SJCRH30 (cell line): ENCODE data around the gene SV2B. TPM values are rescaled to one million over a fixed set of nuclear protein-coding genes. Genes with fewer than 3 reads are reported as not detected.

Source experiments
- DNase-seq, 2 experiments: peaks; one replicate each; pipeline ENCODE4 v3.0.0-alpha.2; 2015 to 2020
- H3K27ac ChIP-seq: fragments of 250-450 bp; sonication (Bioruptor Pico); 2 replicates; pipeline ENCODE4 v1.5.1; 2020; ENCODE audit warnings: mild to moderate bottlenecking, moderate library complexity
- H3K27me3 ChIP-seq: fragments of 250-450 bp; sonication (Bioruptor Pico); 2 replicates; pipeline ENCODE4 v1.5.1; 2020; ENCODE audit warnings: mild to moderate bottlenecking, moderate library complexity
- H3K36me3 ChIP-seq: fragments of 250-450 bp; sonication (Bioruptor Pico); 2 replicates; pipeline ENCODE4 v1.5.1; 2020; ENCODE audit warnings: mild to moderate bottlenecking, moderate library complexity
- H3K4me1 ChIP-seq: fragments of 250-450 bp; sonication (Bioruptor Pico); 2 replicates; pipeline ENCODE4 v1.5.1; 2020; ENCODE audit warnings: mild to moderate bottlenecking, moderate library complexity
- H3K4me3 ChIP-seq: fragments of 250-450 bp; sonication (Bioruptor Pico); 2 replicates; pipeline ENCODE4 v1.5.1; 2020; ENCODE audit warnings: mild to moderate bottlenecking, moderate library complexity
- H3K9me3 ChIP-seq: fragments of 250-450 bp; sonication (Bioruptor Pico); replicated peaks from 2 replicates; pipeline ENCODE4 v1.5.1; 2020; ENCODE audit warnings: mild to moderate bottlenecking, moderate library complexity
- total RNA-seq: library from RNA; depleted of rRNA; stranded (reverse); fragments of >200 nt; shearing (Covaris generic); gene quantifications from 2 replicates; pipeline ENCODE4 v1.2.3, GENCODE V29; 2014

The SV2B gene
- total RNA-seq, 1 experiment from 2014 or later, result not detected

DNA sequence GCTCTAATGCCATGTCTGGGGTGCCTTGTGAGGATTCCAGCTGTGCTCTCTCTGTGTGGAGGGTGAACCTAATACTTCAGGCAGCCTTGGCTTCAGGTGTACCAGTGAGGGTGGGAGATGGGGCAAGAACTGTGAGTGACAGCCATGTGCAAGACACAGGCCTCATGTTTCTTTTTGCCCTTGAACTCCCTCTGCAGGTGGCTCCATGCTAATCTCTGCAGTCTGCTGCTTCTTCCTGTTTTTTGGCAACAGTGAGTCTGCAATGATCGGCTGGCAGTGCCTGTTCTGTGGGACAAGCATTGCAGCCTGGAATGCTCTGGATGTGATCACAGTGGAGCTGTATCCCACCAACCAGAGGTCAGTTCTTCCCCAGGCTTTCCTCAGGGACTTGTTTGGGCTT lies 189.3 kb downstream of the SV2B start:
- Histone ChIP-seq H3K9me3 (no peaks in the 10 kb centered on the region), H3K4me3 (no peak overlapping the region), H3K27ac (no peak overlapping the region), H3K36me3 (no peaks in the 10 kb centered on the region), H3K27me3 (peaks cover 26% of the 10 kb centered on the region), H3K4me1 (no peaks in the 10 kb centered on the region)
- DNase-seq, result no peak

DNA sequence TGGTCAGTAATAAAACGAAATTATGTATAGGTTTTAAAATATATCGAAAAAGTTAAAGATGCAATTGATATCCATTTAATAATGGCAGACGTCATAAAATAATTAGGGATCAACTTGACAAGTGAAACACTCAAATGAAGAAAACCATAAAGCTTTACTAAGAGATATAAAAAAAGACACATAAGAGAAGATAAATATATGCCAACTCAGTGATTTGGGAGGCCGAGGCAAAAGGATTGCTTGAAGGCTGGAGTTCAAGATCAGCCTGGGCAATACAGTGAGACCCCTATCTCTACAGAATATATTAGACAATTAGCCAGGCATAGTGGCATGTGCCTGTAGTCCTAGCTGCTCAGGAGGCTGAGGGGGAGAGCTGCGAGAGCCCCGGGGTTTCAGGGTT lies 190.5 kb downstream of the SV2B start:
- Histone ChIP-seq H3K4me3 (no peak overlapping the region), H3K9me3 (no peaks in the 10 kb centered on the region), H3K27me3 (peaks cover 33% of the 10 kb centered on the region), H3K36me3 (no peaks in the 10 kb centered on the region), H3K27ac (no peak overlapping the region), H3K4me1 (no peaks in the 10 kb centered on the region)
- DNase-seq, result no peak

DNA sequence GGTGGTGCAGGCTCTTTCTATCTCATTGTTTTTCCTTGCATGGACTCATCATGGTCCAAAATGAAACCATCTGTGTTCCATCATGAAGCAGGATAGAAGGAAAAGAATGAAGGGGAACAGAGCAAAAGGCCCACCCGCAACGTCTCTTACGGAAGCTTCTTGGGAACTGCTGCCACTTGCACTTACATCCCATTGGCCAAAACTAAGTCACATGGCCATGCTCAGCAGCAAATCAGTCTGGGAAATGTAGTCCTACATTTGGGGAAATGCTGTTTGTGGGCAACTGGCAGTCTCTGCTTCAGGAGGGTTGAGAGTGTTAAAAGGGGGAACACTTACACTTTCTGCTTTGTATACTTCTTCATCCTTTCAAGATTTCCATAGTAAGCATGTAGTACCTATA lies 191.6 kb downstream of the SV2B start:
- Histone ChIP-seq H3K36me3 (no peaks in the 10 kb centered on the region), H3K9me3 (no peaks in the 10 kb centered on the region), H3K27ac (no peak overlapping the region), H3K4me3 (no peak overlapping the region), H3K27me3 (peaks cover 26% of the 10 kb centered on the region), H3K4me1 (no peaks in the 10 kb centered on the region)
- peak; percentile 9 to 30 for DNase-seq

DNA sequence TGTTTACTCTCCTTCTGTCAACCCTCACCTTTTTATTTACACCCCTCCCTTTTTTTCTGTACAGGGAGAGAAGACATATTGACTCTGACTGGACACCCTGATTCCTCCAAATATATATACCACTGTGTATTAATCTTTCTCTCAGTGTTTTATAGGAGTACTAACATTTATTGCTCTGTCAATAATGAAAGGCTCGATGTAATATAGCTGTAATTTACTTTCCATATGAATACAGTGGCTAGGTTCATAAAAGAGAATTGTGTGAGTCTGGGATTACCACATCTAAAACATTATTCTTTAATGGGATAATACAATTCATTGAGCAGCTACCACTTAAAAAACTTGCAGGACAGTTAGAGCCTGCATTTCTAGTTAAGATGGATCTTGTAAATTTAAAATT lies 194.3 kb downstream of the SV2B start:
- Histone ChIP-seq H3K9me3 (no peaks in the 10 kb centered on the region), H3K36me3 (no peaks in the 10 kb centered on the region), H3K27ac (no peak overlapping the region), H3K4me1 (no peaks in the 10 kb centered on the region), H3K4me3 (no peak overlapping the region), H3K27me3 (peaks cover 17% of the 10 kb centered on the region; the same call in 1 of the 2 replicates)
- no peak for DNase-seq

DNA sequence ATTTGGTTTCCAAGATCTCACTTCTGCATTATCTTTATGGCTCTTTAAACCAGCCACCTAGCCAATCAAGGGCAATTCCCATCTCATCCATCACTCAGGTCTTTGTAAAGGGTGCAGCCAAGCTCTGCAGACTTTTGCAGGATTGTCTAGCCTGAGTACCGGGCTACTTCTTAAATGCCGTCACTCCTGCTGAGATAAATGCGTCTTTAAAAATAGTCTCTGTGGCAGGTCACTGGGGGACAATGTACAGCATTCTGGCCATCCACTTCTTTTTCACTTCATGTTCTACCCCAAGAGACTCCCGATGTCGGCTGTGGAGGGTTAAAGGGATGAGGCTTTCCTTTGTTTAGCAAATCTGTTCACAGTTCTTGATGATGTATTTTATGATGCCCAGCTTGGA lies 194.7 kb downstream of the SV2B start:
- Histone ChIP-seq H3K4me1 (no peaks in the 10 kb centered on the region), H3K4me3 (no peak overlapping the region), H3K36me3 (no peaks in the 10 kb centered on the region), H3K27ac (no peak overlapping the region), H3K27me3 (peaks cover 20% of the 10 kb centered on the region; the same call in 1 of the 2 replicates), H3K9me3 (no peaks in the 10 kb centered on the region)
- DNase-seq, result no peak

DNA sequence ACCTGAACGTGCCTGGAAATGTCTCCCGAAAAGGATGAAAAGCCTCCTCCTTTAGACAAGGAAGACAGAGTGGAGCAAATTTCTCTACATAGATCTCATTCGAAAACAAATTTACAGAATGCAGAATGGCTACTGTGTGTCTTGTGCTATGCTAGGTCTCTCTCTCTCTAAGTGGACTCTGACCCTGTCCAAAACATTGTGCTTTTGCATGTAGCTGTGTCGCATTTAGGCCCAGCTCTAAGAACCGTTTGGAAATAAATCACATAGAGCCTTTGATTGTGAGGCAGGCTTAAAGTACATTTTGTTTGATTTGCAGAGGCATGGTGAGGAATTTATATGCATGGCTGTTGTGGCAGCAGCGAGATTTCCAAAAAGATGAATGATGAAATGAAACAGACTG lies 198.0 kb downstream of the SV2B start:
- H3K36me3 ChIP-seq, result no peaks in the 10 kb centered on the region
- H3K27me3 ChIP-seq, result peaks cover 22% of the 10 kb centered on the region
- H3K4me3 ChIP-seq, result no peak overlapping the region
- no peaks in the 10 kb centered on the region for H3K4me1 ChIP-seq
- no peak for DNase-seq
- no peaks in the 10 kb centered on the region for H3K9me3 ChIP-seq
- no peak overlapping the region for H3K27ac ChIP-seq

DNA sequence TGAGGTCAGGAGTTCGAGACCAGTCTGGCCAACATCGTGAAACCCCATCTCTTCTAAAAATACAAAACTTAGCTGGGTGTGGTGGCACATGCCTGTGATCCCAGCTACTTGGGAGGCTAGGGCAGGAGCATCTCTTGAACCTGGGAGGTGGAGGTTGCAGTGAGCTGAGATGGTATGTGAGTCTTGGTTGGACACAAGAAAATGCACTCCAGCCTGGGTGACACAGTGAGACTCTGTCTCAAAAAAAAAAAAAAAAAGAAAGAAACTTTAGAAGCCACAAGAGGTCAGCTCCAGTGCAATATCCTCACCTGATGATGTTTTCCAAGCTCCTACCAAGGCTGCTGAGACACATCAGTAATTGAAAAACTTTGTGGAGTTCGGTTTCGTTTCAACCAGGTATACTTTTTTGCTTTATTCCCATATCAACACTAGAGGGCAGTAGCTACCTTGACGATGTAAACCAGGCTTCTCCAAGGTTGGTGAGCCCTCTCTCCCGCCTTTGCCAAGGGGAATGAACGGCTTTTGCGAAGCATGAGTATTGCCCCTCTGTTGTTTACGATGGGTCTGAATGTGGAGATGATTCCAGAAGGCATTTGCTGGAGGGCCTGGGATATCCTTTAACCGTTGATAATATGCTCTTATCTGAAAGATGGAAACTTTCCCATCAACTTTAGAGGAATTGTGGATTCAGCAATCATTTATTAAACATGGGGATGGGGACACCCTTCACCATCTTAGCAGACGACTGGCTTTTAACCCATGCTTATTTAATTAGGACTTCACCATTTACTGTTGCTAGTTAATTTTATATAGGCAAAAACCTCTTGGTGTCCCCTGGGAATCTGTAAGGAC lies 202.8 kb downstream of the SV2B start:
- peak; percentile 33 to 75 for DNase-seq
- H3K4me3 ChIP-seq, result no peak overlapping the region
- H3K9me3 ChIP-seq, result no peaks in the 10 kb centered on the region
- H3K4me1 ChIP-seq, result no peaks in the 10 kb centered on the region; the same call in 1 of the 2 replicates
- peaks cover 13% of the 10 kb centered on the region for H3K27me3 ChIP-seq
- H3K27ac ChIP-seq, result no peak overlapping the region
- H3K36me3 ChIP-seq, result no peaks in the 10 kb centered on the region

DNA sequence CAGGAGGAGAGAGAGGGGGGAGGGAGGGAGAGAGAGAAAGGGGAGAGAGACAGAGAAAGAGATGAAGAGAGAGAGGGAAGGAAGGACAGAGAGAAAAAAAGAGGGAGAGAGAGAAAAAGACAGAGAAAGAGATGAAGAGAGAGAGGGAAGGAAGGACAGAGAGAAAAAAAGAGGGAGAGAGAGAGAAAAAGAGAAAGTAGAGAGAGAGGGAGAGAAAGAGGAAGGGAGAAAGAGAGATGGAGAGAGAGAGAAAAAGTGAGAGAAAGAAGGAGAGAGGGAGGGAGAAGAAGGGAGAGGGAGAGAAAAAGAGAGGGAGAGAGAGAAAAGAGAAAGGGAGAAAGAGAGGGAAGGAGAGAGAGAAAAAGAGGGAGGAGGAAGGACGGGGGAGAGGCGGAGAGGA lies 204.2 kb downstream of the SV2B start:
- no peaks in the 10 kb centered on the region for H3K9me3 ChIP-seq
- H3K4me1 ChIP-seq, result no peaks in the 10 kb centered on the region; the same call in 1 of the 2 replicates
- H3K27me3 ChIP-seq, result peaks cover 18% of the 10 kb centered on the region
- no peak overlapping the region for H3K4me3 ChIP-seq
- H3K36me3 ChIP-seq, result no peaks in the 10 kb centered on the region
- DNase-seq, result no peak
- H3K27ac ChIP-seq, result no peak overlapping the region

DNA sequence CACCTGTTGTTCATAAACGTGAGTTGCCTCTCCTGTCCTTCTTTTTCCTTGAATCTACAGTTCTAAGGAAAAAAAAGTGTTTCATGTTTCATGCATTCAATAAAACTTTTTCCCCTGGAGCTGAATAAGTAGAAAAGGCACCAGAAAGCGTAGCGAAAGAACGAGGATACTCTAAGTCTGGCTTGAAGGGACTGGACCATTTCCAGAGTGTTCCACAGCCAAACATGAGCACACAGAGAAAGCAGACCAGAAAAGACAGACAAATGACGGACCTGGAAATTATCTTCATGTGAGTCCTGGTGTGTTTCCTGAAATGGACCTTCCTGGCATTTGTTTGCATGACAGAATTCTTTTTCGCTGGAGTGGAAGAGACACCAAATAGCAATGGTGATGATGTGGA lies 204.7 kb downstream of the SV2B start:
- H3K27me3 ChIP-seq, result peaks cover 13% of the 10 kb centered on the region
- no peak for DNase-seq
- H3K27ac ChIP-seq, result no peak overlapping the region
- H3K9me3 ChIP-seq, result no peaks in the 10 kb centered on the region
- H3K36me3 ChIP-seq, result no peaks in the 10 kb centered on the region
- H3K4me3 ChIP-seq, result no peak overlapping the region
- H3K4me1 ChIP-seq, result no peaks in the 10 kb centered on the region; the same call in 1 of the 2 replicates

DNA sequence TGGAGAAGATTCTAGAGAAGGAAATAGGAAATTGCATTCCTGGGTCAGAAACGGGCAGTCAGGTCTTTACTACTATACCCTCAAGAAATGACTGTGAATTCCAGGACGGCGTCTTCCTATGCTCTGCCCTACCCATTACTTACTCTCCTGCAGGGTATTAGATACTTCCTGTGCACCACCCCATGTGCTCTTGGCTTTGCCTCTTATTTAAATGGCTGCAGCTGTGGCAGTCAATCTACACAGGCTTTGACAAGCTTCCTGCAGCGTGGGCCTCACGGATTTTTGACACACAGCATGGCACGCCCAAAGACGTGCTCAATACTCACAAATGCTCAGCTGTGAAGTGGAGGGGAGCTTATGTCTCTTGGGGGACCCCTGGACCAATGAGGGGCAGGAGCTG lies 206.1 kb downstream of the SV2B start:
- Histone ChIP-seq H3K9me3 (no peaks in the 10 kb centered on the region), H3K36me3 (no peaks in the 10 kb centered on the region), H3K4me3 (no peak overlapping the region), H3K27ac (no peak overlapping the region), H3K27me3 (peaks cover 13% of the 10 kb centered on the region), H3K4me1 (no peaks in the 10 kb centered on the region; the same call in 1 of the 2 replicates)
- peak; percentile 63 to 72 for DNase-seq

DNA sequence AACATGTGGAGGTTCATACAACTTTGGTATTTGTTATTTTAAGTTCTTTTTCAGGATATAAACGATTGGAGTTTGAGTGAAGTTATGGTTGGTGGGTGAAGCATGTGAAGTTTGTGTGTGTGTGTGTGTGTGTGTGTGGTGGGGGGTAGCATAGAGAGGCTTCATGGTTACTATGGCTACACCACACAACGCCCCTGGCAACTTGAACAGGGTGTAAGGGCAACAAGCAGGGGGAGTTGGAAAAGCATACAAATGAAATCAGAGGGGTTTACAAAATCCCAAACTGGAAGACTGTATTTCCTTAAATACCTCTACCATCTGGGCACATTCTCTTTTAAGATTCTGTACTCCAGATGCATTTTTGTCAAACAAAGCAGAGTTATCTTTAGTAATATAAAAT lies 207.5 kb downstream of the SV2B start:
- no peak overlapping the region for H3K27ac ChIP-seq
- no peak overlapping the region for H3K4me3 ChIP-seq
- H3K4me1 ChIP-seq, result no peaks in the 10 kb centered on the region; the same call in 1 of the 2 replicates
- H3K36me3 ChIP-seq, result no peaks in the 10 kb centered on the region
- H3K9me3 ChIP-seq, result no peaks in the 10 kb centered on the region
- H3K27me3 ChIP-seq, result peaks cover 13% of the 10 kb centered on the region
- DNase-seq, result no peak

DNA sequence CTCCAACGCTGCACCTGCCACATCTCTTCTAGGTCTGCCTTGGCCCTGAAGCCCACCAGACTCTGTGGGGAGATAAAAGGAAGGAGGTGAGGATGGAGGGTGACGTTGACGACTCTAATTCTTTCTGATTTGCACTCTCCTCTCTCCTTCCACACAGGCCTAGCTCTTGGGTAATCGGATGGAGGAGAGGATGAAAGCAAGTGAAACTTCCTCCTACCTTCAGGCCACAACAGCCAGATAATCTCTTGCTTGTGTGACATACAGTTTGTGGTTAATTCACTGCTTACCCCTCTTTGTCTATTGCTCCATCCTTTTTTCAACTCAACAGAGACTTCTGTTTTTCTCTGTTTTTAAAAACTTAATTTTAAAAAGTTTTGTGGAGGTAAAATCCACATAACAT lies 208.1 kb downstream of the SV2B start:
- Histone ChIP-seq H3K4me3 (no peak overlapping the region), H3K27me3 (peaks cover 10% of the 10 kb centered on the region), H3K9me3 (no peaks in the 10 kb centered on the region), H3K27ac (no peak overlapping the region), H3K36me3 (no peaks in the 10 kb centered on the region), H3K4me1 (no peaks in the 10 kb centered on the region; the same call in 1 of the 2 replicates)
- no peak for DNase-seq

DNA sequence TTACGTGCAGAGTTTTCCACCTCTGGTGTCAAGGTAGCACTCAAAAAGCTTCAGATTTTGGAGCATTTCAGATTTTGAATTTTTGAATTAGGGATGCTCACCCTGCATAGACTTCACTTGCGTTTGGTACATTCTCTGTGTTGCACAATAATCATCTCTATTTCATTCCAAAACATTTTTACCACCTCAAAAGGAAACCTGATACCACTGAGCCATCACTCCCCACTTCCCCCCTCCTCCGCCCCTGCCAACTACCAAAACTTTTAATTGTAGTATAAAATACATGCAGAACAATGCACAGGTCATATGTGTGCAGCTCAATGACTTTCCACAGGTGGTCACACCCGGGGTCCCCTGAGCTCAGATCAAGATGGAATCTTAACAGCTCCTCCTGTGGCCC lies 208.8 kb downstream of the SV2B start:
- Histone ChIP-seq H3K9me3 (no peaks in the 10 kb centered on the region), H3K4me3 (no peak overlapping the region), H3K36me3 (no peaks in the 10 kb centered on the region), H3K4me1 (no peaks in the 10 kb centered on the region; the same call in 1 of the 2 replicates), H3K27me3 (peaks cover 6% of the 10 kb centered on the region), H3K27ac (no peak overlapping the region)
- no peak for DNase-seq

DNA sequence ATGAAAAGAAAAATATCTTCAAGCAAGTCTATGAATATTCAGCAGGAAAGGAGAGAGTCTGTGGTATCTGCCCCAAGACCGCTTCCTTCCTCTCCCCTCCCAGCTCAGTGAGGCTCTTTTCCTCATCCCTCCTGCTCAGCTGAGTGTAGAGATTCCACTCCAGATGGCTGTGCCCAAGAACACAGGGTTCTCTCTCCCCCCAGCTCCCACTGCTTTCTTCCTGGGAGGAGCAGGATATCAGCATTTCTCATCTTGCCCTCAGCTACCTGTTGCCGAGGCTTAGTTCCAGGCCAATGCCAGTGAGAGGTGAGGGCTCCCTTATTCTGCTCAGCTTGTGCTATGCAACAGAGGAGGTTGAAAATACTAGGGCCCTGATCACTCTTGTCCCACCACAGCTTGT lies 211.9 kb downstream of the SV2B start:
- Histone ChIP-seq H3K4me3 (no peak overlapping the region), H3K4me1 (no peaks in the 10 kb centered on the region), H3K27me3 (peaks cover 6% of the 10 kb centered on the region; the same call in 1 of the 2 replicates), H3K9me3 (no peaks in the 10 kb centered on the region), H3K36me3 (no peaks in the 10 kb centered on the region), H3K27ac (no peak overlapping the region)
- no peak for DNase-seq

DNA sequence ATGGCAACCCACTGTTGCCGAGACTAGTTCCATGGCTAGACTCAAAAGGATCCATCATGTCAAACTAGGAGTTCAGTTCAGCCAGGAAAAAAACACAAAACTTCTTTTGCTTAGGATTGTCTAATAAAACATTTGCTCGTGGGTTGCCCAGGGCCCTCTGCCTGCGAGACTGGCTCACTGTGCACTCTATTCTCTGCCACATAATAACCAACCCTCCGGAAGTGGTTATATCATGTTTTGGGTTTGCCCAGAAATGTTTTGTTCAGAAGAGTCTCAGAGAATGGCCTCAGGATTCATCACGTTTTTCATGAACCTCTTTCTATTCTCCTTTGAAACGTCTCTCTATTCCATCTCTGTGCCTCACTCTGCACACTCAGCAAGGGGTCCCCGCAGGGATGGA lies 216.1 kb downstream of the SV2B start:
- H3K27ac ChIP-seq, result no peak overlapping the region
- no peaks in the 10 kb centered on the region for H3K4me1 ChIP-seq
- no peaks in the 10 kb centered on the region for H3K9me3 ChIP-seq
- DNase-seq, result no peak
- no peak overlapping the region for H3K4me3 ChIP-seq
- H3K36me3 ChIP-seq, result no peaks in the 10 kb centered on the region
- H3K27me3 ChIP-seq, result no peaks in the 10 kb centered on the region

DNA sequence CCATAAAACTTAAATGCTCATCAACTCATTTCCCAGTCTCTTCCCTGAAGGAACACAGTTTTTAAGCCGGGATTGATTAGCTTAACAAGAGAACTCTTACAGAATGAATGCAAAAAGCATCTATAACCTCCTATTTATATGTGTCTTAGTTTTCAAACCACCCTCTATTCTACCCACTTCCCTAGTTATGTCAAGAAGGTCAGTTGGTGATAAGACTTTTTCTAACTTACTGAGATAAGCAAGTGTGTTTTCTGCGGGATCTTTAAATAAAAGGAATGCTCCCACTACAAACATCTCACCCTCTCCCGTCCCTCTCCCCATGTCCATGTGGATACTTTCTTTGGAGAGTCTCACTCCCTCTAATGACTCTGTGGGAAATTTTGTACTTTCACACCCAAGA lies 218.5 kb downstream of the SV2B start:
- Histone ChIP-seq H3K27me3 (no peaks in the 10 kb centered on the region; the same call in 1 of the 2 replicates), H3K36me3 (no peaks in the 10 kb centered on the region), H3K9me3 (no peaks in the 10 kb centered on the region), H3K4me1 (no peaks in the 10 kb centered on the region), H3K27ac (no peak overlapping the region), H3K4me3 (no peak overlapping the region)
- no peak for DNase-seq
